Caco-2 (cell line): Measurements from ENCODE around the gene ATXN7L1. TPM values are rescaled to one million over a fixed set of nuclear protein-coding genes. Genes with fewer than 3 reads are reported as not detected.

Source experiments
- BruUV-seq: library from RNA; stranded (reverse); fragments of 400-500 nt; replicated peaks from 2 replicates; lab custom pipeline; 2021; lab: Mats Ljungman, UMichigan
- CTCF ChIA-PET: fragments of 300-600 bp; sonication (Branson Sonifier 250); formaldehyde crosslinking; loops from one replicate; lab custom pipeline; 2022; ENCODE audit warnings: antibody characterized with exemption; lab: Charles Lee
- POLR2A ChIA-PET: fragments of 300-600 bp; sonication (Branson Sonifier 250); formaldehyde crosslinking; loops from one replicate; lab custom pipeline; 2022; ENCODE audit warnings: antibody characterized with exemption; lab: Charles Lee
- DNase-seq, 2 experiments: peaks; one replicate each; pipeline versions ENCODE4 v3.0.0 to v3.0.0-alpha.2; 2020 to 2022
- H3K27me3 ChIP-seq: replicated peaks from 2 replicates; pipeline ENCODE4 v1.6.0; 2011; ENCODE audit warnings: low read length; ENCODE audit not compliant: control insufficient read depth, insufficient read depth
- H3K36me3 ChIP-seq: 2 replicates; pipeline ENCODE4 v1.5.1; 2011; ENCODE audit warnings: low read length; ENCODE audit not compliant: control insufficient read depth, insufficient read depth
- H3K4me1 ChIP-seq: fragments of 250-450 bp; sonication (Bioruptor Pico); 2 replicates; pipeline ENCODE4 v1.5.1; 2020; ENCODE audit warnings: mild to moderate bottlenecking
- H3K4me3 ChIP-seq: 2 replicates; pipeline ENCODE4 v1.5.1; 2011; ENCODE audit warnings: low read depth, mild to moderate bottlenecking, control low read depth, low read length
- H3K9me3 ChIP-seq: fragments of 250-450 bp; sonication (Bioruptor Pico); 2 replicates; pipeline ENCODE4 v1.5.1; 2020; ENCODE audit warnings: mild to moderate bottlenecking, moderate library complexity
- H3K27ac Mint-ChIP-seq: one replicate; pipeline ENCODE4 v1.8.0; 2022; ENCODE audit warnings: mixed read lengths; ENCODE audit not compliant: unreplicated experiment
- H3K27me3 Mint-ChIP-seq: one replicate; pipeline ENCODE4 v1.8.0; 2022; ENCODE audit warnings: mixed read lengths; ENCODE audit not compliant: insufficient read depth, unreplicated experiment
- H3K36me3 Mint-ChIP-seq: one replicate; pipeline ENCODE4 v1.8.0; 2022; ENCODE audit warnings: mild to moderate bottlenecking, mixed read lengths; ENCODE audit not compliant: insufficient read depth, unreplicated experiment
- H3K4me1 Mint-ChIP-seq: one replicate; pipeline ENCODE4 v1.8.0; 2022; ENCODE audit warnings: low read depth, mixed read lengths; ENCODE audit not compliant: unreplicated experiment
- H3K4me3 Mint-ChIP-seq: one replicate; pipeline ENCODE4 v1.8.0; 2022; ENCODE audit warnings: mild to moderate bottlenecking, moderate library complexity, mixed read lengths; ENCODE audit not compliant: unreplicated experiment
- H3K9me3 Mint-ChIP-seq: one replicate; pipeline ENCODE4 v1.8.0; 2022; ENCODE audit warnings: mixed read lengths; ENCODE audit not compliant: unreplicated experiment
- intact Hi-C: fragments of 100-400 bp; cut with micrococcal nuclease; formaldehyde crosslinking; loops from one replicate; pipeline ENCODE4 v1.10.0; 2022; ENCODE audit not compliant: unreplicated experiment
- total RNA-seq: library from RNA; stranded (reverse); gene quantifications from 2 replicates; pipeline ENCODE4 v1.2.3, GENCODE V29; 2022
- TF ChIP-seq, protein P1 (sequence below), 2 experiments: fragments of 200-600 bp in 1 of 2; IDR thresholded peaks; 1 replicate in 1 of 2; 2 replicates in 1 of 2; pipeline versions ENCODE4 v1.5.1 to v1.8.0; 2011 to 2022; ENCODE audit warnings: antibody characterized with exemption in 1 of 2, control low read depth in 1 of 2, inconsistent platforms in 1 of 2, low read depth in 1 of 2, low read length in 1 of 2, mild to moderate bottlenecking in 1 of 2, moderate library complexity in 1 of 2; ENCODE audit not compliant: insufficient read depth in 1 of 2, severe bottlenecking in 1 of 2, unreplicated experiment in 1 of 2

The ATXN7L1 gene
- total RNA-seq, 1 experiment from 2014 or later, result 14.1 TPM

DNA sequence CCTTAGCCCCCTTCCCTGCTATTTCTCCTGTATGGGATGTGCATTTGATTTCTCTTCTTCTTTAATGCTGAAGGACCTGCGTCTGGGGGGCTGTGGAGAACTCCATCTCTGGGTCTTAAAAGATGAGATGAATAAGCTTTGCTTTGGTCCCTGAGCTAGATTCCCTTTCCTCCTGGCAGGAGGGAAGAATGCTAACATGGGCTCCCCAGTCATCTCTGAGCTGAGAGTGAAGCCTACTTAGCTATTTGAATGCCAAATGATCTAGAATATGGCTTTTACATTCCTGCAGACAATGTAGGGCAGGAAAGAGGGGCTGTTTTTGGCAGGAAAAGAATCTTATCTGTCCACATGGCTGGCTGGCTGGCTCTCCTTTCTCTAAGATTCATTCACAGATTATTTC is 232.5 kb downstream of the ATXN7L1 start:
- Histone ChIP-seq H3K27me3 (no peaks in the 10 kb centered on the region), H3K36me3 (no peaks in the 10 kb centered on the region), H3K4me3 (no peak overlapping the region), H3K4me1 (peaks cover 6% of the 10 kb centered on the region), H3K9me3 (no peaks in the 10 kb centered on the region)
- no peak overlapping the region for H3K27ac Mint-ChIP-seq
- DNase-seq, result no peak
- no peaks in the 10 kb centered on the region for H3K9me3 Mint-ChIP-seq
- intact Hi-C loops, result no loop called here
- no peaks in the 10 kb centered on the region for H3K36me3 Mint-ChIP-seq
- TF ChIP-seq, protein P1, sequence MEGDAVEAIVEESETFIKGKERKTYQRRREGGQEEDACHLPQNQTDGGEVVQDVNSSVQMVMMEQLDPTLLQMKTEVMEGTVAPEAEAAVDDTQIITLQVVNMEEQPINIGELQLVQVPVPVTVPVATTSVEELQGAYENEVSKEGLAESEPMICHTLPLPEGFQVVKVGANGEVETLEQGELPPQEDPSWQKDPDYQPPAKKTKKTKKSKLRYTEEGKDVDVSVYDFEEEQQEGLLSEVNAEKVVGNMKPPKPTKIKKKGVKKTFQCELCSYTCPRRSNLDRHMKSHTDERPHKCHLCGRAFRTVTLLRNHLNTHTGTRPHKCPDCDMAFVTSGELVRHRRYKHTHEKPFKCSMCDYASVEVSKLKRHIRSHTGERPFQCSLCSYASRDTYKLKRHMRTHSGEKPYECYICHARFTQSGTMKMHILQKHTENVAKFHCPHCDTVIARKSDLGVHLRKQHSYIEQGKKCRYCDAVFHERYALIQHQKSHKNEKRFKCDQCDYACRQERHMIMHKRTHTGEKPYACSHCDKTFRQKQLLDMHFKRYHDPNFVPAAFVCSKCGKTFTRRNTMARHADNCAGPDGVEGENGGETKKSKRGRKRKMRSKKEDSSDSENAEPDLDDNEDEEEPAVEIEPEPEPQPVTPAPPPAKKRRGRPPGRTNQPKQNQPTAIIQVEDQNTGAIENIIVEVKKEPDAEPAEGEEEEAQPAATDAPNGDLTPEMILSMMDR (IDR thresholded peaks at IDR 0.05; ENCODE audit: insufficient read depth in 1 of 2, low read depth in 1 of 2, low read length in 1 of 2, severe bottlenecking in 1 of 2, unreplicated experiment in 1 of 2), result no peak
- BruUV-seq, result no TSS peak
- POLR2A ChIA-PET, result no interaction called here
- no peaks in the 10 kb centered on the region for H3K27me3 Mint-ChIP-seq
- H3K4me3 Mint-ChIP-seq, result no peak overlapping the region
- CTCF ChIA-PET, result no interaction called here
- peaks cover 13% of the 10 kb centered on the region for H3K4me1 Mint-ChIP-seq

DNA sequence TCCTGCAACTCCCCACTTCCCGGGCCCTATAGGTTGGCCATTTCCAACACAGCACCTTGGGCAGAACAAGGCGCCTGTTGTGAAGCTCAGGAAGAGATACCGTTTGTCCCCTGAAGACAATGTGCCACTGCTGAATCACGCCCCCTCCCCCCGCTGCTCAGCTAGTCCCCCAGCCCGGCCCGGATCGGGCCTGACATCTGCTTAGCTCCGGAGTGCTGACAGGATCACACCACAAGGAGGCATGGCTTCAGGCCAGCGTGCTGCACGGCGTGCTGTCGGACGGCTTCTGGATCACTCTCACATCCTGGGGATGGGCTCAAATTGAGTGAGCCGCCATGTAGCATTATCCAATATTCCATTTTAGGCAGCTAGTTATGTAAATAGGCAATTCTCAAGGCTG is 233.0 kb downstream of the ATXN7L1 start:
- CTCF ChIA-PET, result no interaction called here
- peaks cover 8% of the 10 kb centered on the region for H3K4me1 Mint-ChIP-seq

DNA sequence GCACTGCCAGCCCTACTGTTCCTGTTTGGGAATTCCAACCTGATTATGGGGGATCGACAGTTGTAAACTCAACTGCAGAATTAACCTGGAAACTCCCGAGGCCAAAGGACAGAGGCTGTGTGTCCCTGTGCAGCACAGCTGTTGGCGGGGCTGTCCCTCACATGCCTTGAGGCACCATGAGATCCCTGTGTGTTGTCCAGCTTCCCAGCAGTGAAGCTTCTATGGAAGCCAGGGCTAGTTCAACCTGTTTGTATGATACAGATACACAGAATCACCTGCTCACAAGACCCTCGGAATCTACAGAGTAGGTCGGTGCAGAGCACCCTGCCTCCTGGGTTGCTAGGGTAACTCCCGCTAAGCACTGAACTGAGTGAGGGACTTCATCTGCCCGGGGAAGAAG is 234.1 kb downstream of the ATXN7L1 start:
- CTCF ChIA-PET, result no interaction called here

More for the DNA sequence above, 233.0 kb downstream of the ATXN7L1 start:
- Mint-ChIP-seq H3K27me3 (no peaks in the 10 kb centered on the region), H3K36me3 (no peaks in the 10 kb centered on the region), H3K4me3 (no peak overlapping the region), H3K9me3 (no peaks in the 10 kb centered on the region), H3K27ac (no peak overlapping the region)
- Histone ChIP-seq H3K27me3 (no peaks in the 10 kb centered on the region), H3K4me3 (no peak overlapping the region), H3K9me3 (no peaks in the 10 kb centered on the region), H3K36me3 (no peaks in the 10 kb centered on the region), H3K4me1 (peaks cover 1% of the 10 kb centered on the region)
- POLR2A ChIA-PET, result no interaction called here
- BruUV-seq, result no TSS peak
- no peak for DNase-seq
- TF ChIP-seq, protein P1 (IDR thresholded peaks at IDR 0.05; ENCODE audit: insufficient read depth in 1 of 2, low read depth in 1 of 2, low read length in 1 of 2, severe bottlenecking in 1 of 2, unreplicated experiment in 1 of 2), result no peak
- intact Hi-C loops, result no loop called here

More for the DNA sequence above, 234.1 kb downstream of the ATXN7L1 start:
- Histone ChIP-seq H3K4me1 (no peaks in the 10 kb centered on the region), H3K36me3 (no peaks in the 10 kb centered on the region; the same call in 1 of the 2 replicates), H3K4me3 (no peak overlapping the region), H3K9me3 (no peaks in the 10 kb centered on the region), H3K27me3 (no peaks in the 10 kb centered on the region)
- DNase-seq, result no peak
- peaks cover 6% of the 10 kb centered on the region for H3K36me3 Mint-ChIP-seq
- POLR2A ChIA-PET, result no interaction called here
- H3K27me3 Mint-ChIP-seq, result no peaks in the 10 kb centered on the region
- H3K4me3 Mint-ChIP-seq, result no peak overlapping the region
- H3K9me3 Mint-ChIP-seq, result no peaks in the 10 kb centered on the region
- TF ChIP-seq, protein P1 (IDR thresholded peaks at IDR 0.05; ENCODE audit: insufficient read depth in 1 of 2, low read depth in 1 of 2, low read length in 1 of 2, severe bottlenecking in 1 of 2, unreplicated experiment in 1 of 2), result no peak
- H3K27ac Mint-ChIP-seq, result no peak overlapping the region
- no peaks in the 10 kb centered on the region for H3K4me1 Mint-ChIP-seq
- BruUV-seq, result no TSS peak
- intact Hi-C loops, result no loop called here
